Cardiac fibroblast (primary cell): ENCODE data around the gene AGTRAP.

Source experiments
- DNase-seq, 2 donors: peaks; one replicate each; pipeline versions ENCODE4 v3.0.0 to v3.0.0-alpha.2; 2010; ENCODE audit warnings: low read depth in 2 of 2
- H3K4me3 ChIP-seq, 2 donors: replicated peaks in 1 of 2; 1 replicate in 1 of 2; 2 replicates in 1 of 2; pipeline ENCODE4 v1.5.1; 2011; ENCODE audit warnings: low read depth in 2 of 2, low read length in 2 of 2, mild to moderate bottlenecking in 2 of 2, moderate library complexity in 1 of 2
- CTCF ChIP-seq: IDR thresholded peaks from one replicate; pipeline ENCODE4 v1.5.1; 2011; ENCODE audit warnings: low read depth, mild to moderate bottlenecking, low read length, inconsistent platforms

AGTRAP gene

GRCh38 chr1:11701551-11701961 lies 34.4 kb upstream of the AGTRAP start:
- no peak overlapping the region for H3K4me3 ChIP-seq
- no peak for DNase-seq
- no peak for TF ChIP-seq CTCF

GRCh38 chr1:11701981-11702803 lies 33.7 kb upstream of the AGTRAP start:
- no peak overlapping the region for H3K4me3 ChIP-seq
- no peak for TF ChIP-seq CTCF
- DNase-seq = no peak

- TF ChIP-seq CTCF = no peak
- no peak for DNase-seq
- H3K4me3 ChIP-seq = no peak overlapping the region
These were observed 32.4 kb upstream of the AGTRAP start for GRCh38 chr1:11703357-11704193.

GRCh38 chr1:11704194-11704529 lies 31.8 kb upstream of the AGTRAP start:
- DNase-seq = no peak

GRCh38 chr1:11704691-11705475 lies 31.1 kb upstream of the AGTRAP start:
- no peak for DNase-seq
- TF ChIP-seq CTCF = no peak
- H3K4me3 ChIP-seq = no peak overlapping the region

More at GRCh38 chr1:11704194-11704529, 31.8 kb upstream of the AGTRAP start:
- no peak for TF ChIP-seq CTCF
- H3K4me3 ChIP-seq = no peak overlapping the region

GRCh38 chr1:11705596-11705995 lies 30.3 kb upstream of the AGTRAP start:
- TF ChIP-seq CTCF = no peak
- no peak for DNase-seq
- H3K4me3 ChIP-seq = no peak overlapping the region
